Measurements from ENCODE around the gene FRRS1. TPM values are rescaled to one million over a fixed set of nuclear protein-coding genes. Genes with fewer than 3 reads are reported as not detected.

The FRRS1 gene
- total RNA-seq, 1 donor from 2014 or later = 0.32 TPM

GRCh38 chr1:99784809-99785255 is 18.4 kb upstream of the FRRS1 start:
- H3K36me3 ChIP-seq = no peaks in the 10 kb centered on the region
- no peak for TF ChIP-seq CTCF (IDR thresholded peaks at IDR 0.05)
- H3K4me3 ChIP-seq = no peak overlapping the region
- no peaks in the 10 kb centered on the region for H3K27me3 ChIP-seq
- no peak for DNase-seq (ENCODE audit: low spot score in 2 of 2)
- intact Hi-C loops (cut with DNase I) = no loop called here
- H3K9me3 ChIP-seq = no peaks in the 10 kb centered on the region
- no peak overlapping the region for H3K27ac ChIP-seq
- no peaks in the 10 kb centered on the region for H3K4me1 ChIP-seq

- H3K9me3 ChIP-seq = no peaks in the 10 kb centered on the region
These were observed 17.7 kb upstream of the FRRS1 start for GRCh38 chr1:99784143-99784542.

GRCh38 chr1:99782920-99783319 is 16.5 kb upstream of the FRRS1 start:
- Histone ChIP-seq H3K27ac (no peak overlapping the region), H3K4me1 (no peaks in the 10 kb centered on the region), H3K36me3 (no peaks in the 10 kb centered on the region), H3K27me3 (no peaks in the 10 kb centered on the region), H3K4me3 (no peak overlapping the region), H3K9me3 (no peaks in the 10 kb centered on the region)
- no peak for TF ChIP-seq CTCF (IDR thresholded peaks at IDR 0.05)
- DNase-seq (ENCODE audit: low spot score in 2 of 2) = no peak
- intact Hi-C loops (cut with DNase I) = no loop called here

More at GRCh38 chr1:99784143-99784542, 17.7 kb upstream of the FRRS1 start:
- Histone ChIP-seq H3K4me3 (no peak overlapping the region), H3K27me3 (no peaks in the 10 kb centered on the region), H3K27ac (no peak overlapping the region), H3K36me3 (no peaks in the 10 kb centered on the region), H3K4me1 (no peaks in the 10 kb centered on the region)
- no peak for DNase-seq (ENCODE audit: low spot score in 2 of 2)
- intact Hi-C loops (cut with DNase I) = no loop called here
- TF ChIP-seq CTCF (IDR thresholded peaks at IDR 0.05) = no peak

- no peaks in the 10 kb centered on the region for H3K9me3 ChIP-seq
- intact Hi-C loops (cut with DNase I) = no loop called here
- no peaks in the 10 kb centered on the region for H3K27me3 ChIP-seq
- DNase-seq (ENCODE audit: low spot score in 2 of 2) = no peak
- no peaks in the 10 kb centered on the region for H3K4me1 ChIP-seq
- no peak overlapping the region for H3K4me3 ChIP-seq
- TF ChIP-seq CTCF (IDR thresholded peaks at IDR 0.05) = no peak
- H3K36me3 ChIP-seq = no peaks in the 10 kb centered on the region
- no peak overlapping the region for H3K27ac ChIP-seq
These were observed 16.0 kb upstream of the FRRS1 start for GRCh38 chr1:99782397-99782796.

GRCh38 chr1:99781798-99782197 is 15.4 kb upstream of the FRRS1 start:
- H3K9me3 ChIP-seq = no peaks in the 10 kb centered on the region
- no peak for TF ChIP-seq CTCF (IDR thresholded peaks at IDR 0.05)
- H3K27ac ChIP-seq = no peak overlapping the region
- no peaks in the 10 kb centered on the region for H3K36me3 ChIP-seq
- H3K4me1 ChIP-seq = no peaks in the 10 kb centered on the region
- DNase-seq (ENCODE audit: low spot score in 2 of 2) = no peak
- intact Hi-C loops (cut with DNase I) = no loop called here
- H3K27me3 ChIP-seq = no peaks in the 10 kb centered on the region
- H3K4me3 ChIP-seq = no peak overlapping the region

GRCh38 chr1:99777752-99778151 is 11.3 kb upstream of the FRRS1 start:
- Histone ChIP-seq H3K27me3 (no peaks in the 10 kb centered on the region), H3K36me3 (no peaks in the 10 kb centered on the region), H3K9me3 (no peaks in the 10 kb centered on the region), H3K4me1 (no peaks in the 10 kb centered on the region), H3K27ac (no peak overlapping the region), H3K4me3 (no peak overlapping the region)
- DNase-seq (ENCODE audit: low spot score in 2 of 2) = no peak
- intact Hi-C loops (cut with DNase I) = no loop called here
- no peak for TF ChIP-seq CTCF (IDR thresholded peaks at IDR 0.05)

Data from ascending aorta (tissue), 2 donors.